H1 (cell line): ENCODE measurements around the gene PAK5. TPM values are rescaled to one million over a fixed set of nuclear protein-coding genes. Genes with fewer than 3 reads are reported as not detected.

Source experiments
- E2F6 ChIP-seq: IDR thresholded peaks from 2 replicates; pipeline ENCODE4 v1.6.1; 2012; ENCODE audit warnings: inconsistent platforms
- EGR1 ChIP-seq: IDR thresholded peaks from 2 replicates; pipeline ENCODE4 v1.6.1; 2011; ENCODE audit warnings: low read depth, low read length, borderline replicate concordance
- EP300 ChIP-seq, 2 experiments: IDR thresholded peaks; 1 replicate in 1 of 2; 2 replicates in 1 of 2; pipeline ENCODE4 v1.6.1; 2011 to 2012; ENCODE audit warnings: low read depth in 2 of 2, low read length in 2 of 2, mild to moderate bottlenecking in 2 of 2, borderline replicate concordance in 1 of 2, inconsistent platforms in 1 of 2, moderate library complexity in 1 of 2
- HDAC2 ChIP-seq, 2 experiments: fragments of 300-600 bp in 1 of 2; sonication (generic) in 1 of 2; IDR thresholded peaks; 2 replicates each; pipeline ENCODE4 v1.6.1; 2011 to 2012; ENCODE audit warnings: low read depth in 2 of 2, low read length in 2 of 2, mild to moderate bottlenecking in 2 of 2, moderate library complexity in 2 of 2, borderline replicate concordance in 1 of 2, inconsistent platforms in 1 of 2
- RAD21 ChIP-seq, 2 experiments: IDR thresholded peaks in 1 of 2; conservative IDR thresholded peaks in 1 of 2; 2 replicates each; pipeline ENCODE4 v1.6.1; 2011; ENCODE audit warnings: low read depth in 2 of 2, low read length in 2 of 2, improper control_type of control experiment in 1 of 2, inconsistent platforms in 1 of 2, mild to moderate bottlenecking in 1 of 2, moderate library complexity in 1 of 2
- SIX5 ChIP-seq: IDR thresholded peaks from 2 replicates; pipeline ENCODE4 v1.6.1; 2011; ENCODE audit warnings: mild to moderate bottlenecking, low read depth, low read length
- TAF1 ChIP-seq: IDR thresholded peaks from 2 replicates; pipeline ENCODE4 v1.6.1; 2011; ENCODE audit warnings: mild to moderate bottlenecking, low read depth, low read length
- YY1 ChIP-seq: IDR thresholded peaks from 2 replicates; pipeline ENCODE4 v1.6.1; 2011; ENCODE audit warnings: low read depth, mild to moderate bottlenecking, low read length
- polyA plus RNA-seq, 7 experiments: library from polyadenylated mRNA; depleted of rRNA in 3 of 7; stranded (reverse) in 5 of 7; unstranded in 2 of 7; fragments of >200 nt in 5 of 7; fragments of 200-250 nt in 2 of 7; gene quantifications; 1 replicate in 5 of 7; 2 replicates in 1 of 7; 4 replicates in 1 of 7; pipeline versions ENCODE4 v1.2.1 to v1.2.3, GENCODE V29; 2011 to 2013; ENCODE audit warnings: missing spikeins in 2 of 7, mixed read lengths in 2 of 7
- total RNA-seq: library from RNA; stranded (reverse); fragmentation: NEBNext Ultra II Directional; extraction: Animal tissue kit (Norgen Biotek cat#: 25700); gene quantifications from 2 replicates; pipeline ENCODE4 v1.2.1, GENCODE V29; 2021

Gene PAK5
- total and polyA plus RNA-seq, 2 of the 8 experiments (the other 6 are each of a cell fraction or from before 2014, with no cell fraction given) = 0.54 to 0.80 TPM

GRCh38 chr20:9518576-9519175, 320.2 kb downstream of the PAK5 start (continued):
- TF ChIP-seq HDAC2 (IDR thresholded peaks at IDR 0.05; ENCODE audit: borderline replicate concordance in 1 of 2, low read depth in 2 of 2, low read length in 2 of 2) = peak; percentile 84 to 96; a peak in 2 of 4 replicates
- TF ChIP-seq TAF1 = no peak
- peak in 1 of 2 experiments; percentile 35; a peak in 1 of 3 replicates for TF ChIP-seq EP300 (IDR thresholded peaks at IDR 0.05; ENCODE audit: borderline replicate concordance in 1 of 2, low read depth in 2 of 2, low read length in 2 of 2)
- peak; percentile 31; the same call in 1 of the 2 replicates for TF ChIP-seq EGR1
- no peak for TF ChIP-seq SIX5
- TF ChIP-seq YY1 = peak; percentile 70; the same call in 1 of the 2 replicates
- peak; percentile 57; the same call in 1 of the 2 replicates for TF ChIP-seq E2F6
- TF ChIP-seq RAD21 (IDR thresholded peaks at IDR 0.05 in 1 of 2, conservative IDR thresholded peaks at IDR 0.05 in 1 of 2; ENCODE audit: low read depth in 2 of 2, low read length in 2 of 2) = peak in 1 of 2 experiments; percentile 19; a peak in 1 of 4 replicates
